HG03066 (cell line): Measurements from ENCODE around the gene SBF2.
"Not testable (repeated sequence)": the region's sequence is repeated elsewhere in the genome, so short reads cannot be mapped to it uniquely, and the experiment has no call there.

Experiments
- ATAC-seq: cut with Tn5 transposase; IDR thresholded peaks from one replicate; pipeline ENCODE4 v1.9.1; 2021; ENCODE audit warnings: low read depth; ENCODE audit not compliant: unreplicated experiment

The SBF2 gene

DNA sequence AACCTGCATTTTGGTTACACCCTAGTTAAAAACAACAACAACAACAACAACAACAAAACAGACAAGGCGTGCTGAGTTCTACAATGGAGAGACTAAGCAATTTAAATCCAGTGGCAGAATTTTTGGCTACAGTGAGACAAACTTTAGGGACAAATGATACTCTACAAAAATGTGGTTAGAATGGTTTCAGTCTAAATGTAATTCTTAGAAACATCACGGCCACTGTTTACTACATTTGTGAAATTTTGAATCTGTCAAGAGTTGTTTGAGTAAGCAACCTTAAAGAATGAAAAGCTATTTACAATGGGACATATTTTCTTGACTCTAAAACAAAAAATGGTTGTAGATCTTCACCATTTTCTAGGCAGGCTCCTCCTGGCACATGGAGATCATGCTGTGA is 370.7 kb downstream of the SBF2 start:
- ATAC-seq: no peak

DNA sequence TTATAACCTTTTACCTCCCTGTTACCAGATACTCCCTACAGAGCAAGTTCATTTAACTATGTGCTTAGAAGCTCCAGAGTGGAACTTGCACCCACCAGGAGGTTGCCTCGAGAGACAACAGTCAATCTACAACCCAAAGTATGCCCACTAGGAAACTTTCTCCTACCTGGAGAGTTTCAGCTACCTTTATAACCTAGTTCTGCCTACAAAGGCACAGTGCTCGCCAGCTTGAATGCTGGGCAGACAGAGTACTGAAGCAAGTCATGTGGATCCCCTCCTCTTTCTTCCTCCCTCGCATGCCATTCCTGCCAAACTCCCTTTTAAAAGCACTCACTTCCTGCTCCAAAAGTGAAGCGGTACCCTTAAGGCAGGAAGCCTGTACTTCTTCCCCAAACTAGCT is 371.2 kb downstream of the SBF2 start:
- no peak for ATAC-seq

DNA sequence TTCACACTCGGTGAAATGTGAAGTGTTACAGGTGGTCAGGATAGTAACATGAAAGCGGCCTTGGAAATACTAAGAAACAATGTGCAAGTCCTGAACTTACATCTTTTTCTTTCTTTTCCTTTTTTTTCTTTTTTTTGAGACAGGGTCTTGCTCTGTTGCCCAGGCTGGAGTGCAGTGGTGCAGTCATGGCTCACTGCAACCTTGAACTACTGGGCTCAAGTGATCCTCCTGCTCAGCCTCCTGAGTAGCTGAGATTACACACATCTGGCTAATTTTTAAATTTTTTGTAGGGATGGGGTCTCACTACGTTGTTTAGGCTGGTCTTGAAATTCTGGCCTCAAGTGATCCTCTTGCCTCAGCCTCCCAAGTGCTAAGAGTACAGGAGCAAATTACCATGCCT is 377.5 kb downstream of the SBF2 start:
- no peak for ATAC-seq

DNA sequence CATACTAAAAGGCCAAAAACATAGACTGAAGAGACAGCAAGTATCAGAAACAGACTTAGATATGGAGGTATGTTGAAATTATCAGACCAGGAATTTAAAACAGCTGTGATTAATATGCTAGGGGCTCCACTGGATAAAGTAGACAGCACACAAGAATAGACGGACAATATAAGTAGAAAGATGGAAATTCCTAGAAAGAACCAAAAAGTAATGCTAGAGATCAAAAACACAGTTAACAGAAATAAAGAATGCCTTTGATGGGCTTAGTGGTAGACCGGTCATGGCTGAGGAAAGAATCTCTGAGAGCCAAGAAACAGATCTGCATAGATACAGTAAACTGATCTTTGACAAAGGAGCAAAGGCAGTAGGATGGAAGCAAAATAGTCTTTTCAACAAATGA is 380.0 kb downstream of the SBF2 start:
- ATAC-seq: no peak

DNA sequence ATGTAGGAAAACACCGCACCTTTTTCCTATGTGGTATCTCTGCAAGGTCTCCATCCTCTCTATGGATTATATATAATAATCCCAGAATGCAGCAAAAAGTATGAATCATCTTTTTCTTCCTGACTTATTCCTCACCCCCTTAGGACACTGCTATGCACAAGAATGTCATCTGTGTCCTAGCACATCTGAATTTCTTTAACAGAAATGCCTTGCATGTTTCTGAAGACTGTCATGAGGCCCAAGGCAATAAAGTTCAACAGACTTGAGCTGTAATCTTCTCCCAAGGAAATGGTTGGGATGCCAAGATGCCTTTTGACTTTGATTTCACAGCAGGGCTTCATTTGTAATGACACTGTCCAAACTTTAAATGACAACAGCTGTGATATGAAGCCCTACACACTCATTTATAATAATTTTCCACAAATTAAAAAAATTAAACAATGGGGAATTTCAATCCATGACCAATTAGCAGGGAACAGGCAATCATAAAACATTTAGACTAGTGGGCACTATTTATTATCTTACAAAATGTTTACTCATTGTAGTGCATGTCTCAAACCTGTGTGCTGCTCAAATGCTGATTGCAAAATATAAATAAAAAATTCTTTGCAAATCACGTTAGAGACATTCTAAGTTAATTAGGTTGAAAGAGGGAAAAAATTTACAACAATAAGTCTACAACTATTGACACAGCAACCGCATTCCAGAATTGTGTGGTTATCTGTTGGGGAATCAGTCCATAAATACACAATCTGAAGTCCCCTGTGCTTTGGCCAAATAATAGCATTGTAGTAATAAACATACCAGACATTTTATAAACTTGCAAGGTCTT is 387.8 kb downstream of the SBF2 start:
- no peak for ATAC-seq

DNA sequence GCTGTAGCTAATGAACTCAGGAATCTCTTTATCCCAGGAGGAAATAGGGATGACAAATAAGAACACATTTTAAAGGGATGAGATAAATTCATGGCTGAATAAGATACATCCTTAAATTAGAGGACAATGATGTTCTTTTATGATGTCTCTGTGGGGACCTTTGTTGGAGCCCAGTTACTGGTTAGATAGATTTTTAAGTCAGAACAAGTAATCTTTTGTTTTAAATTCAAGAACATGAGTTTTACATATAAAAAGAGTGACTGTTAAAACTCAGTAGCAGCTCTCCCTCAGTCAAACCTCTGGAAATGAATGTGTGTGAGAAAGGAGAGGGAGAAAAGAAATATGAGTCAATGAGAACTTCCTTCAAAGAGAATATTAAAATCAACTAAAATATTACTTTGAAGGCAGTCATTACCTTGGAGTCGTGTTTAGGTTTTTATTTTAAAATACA is 388.5 kb downstream of the SBF2 start:
- ATAC-seq: no peak

DNA sequence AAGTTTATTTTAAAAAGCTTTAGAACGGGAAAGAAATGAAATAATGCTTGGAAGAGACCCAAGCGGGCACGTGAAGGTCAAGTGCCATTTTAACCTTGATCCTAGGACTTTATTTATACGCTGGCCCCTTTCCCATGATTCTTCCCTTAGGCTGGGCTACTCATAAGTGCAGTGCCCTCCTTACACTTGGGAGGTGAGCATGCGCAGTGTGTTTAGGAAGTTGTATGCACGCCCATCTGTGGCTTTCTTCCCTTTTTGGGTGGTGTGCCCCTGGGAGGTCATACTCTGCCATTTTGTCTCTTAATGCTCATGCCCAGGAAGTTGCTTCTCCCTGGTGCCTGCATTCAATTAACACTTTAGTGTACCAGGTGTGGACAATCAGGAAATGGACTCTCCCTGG is 390.4 kb downstream of the SBF2 start:
- ATAC-seq: no peak

DNA sequence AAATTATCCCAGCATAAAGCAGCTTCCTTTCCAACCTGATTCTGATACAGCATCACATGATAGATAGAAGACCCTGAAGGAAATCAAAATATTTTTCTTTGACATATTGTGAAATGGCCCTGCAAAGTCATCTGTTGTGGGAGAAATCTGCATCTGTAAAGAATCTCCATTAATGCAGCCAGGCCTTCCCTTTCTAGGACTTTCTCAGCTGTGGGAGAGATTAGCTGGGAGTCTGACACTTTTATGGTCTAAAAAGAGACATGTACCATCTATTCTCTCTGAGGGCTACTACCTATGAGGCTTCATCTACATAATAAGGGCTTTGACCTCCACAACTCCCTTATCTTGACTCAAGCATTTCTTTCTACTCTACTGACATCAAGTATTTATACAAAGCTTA is 392.1 kb downstream of the SBF2 start:
- ATAC-seq: no peak

DNA sequence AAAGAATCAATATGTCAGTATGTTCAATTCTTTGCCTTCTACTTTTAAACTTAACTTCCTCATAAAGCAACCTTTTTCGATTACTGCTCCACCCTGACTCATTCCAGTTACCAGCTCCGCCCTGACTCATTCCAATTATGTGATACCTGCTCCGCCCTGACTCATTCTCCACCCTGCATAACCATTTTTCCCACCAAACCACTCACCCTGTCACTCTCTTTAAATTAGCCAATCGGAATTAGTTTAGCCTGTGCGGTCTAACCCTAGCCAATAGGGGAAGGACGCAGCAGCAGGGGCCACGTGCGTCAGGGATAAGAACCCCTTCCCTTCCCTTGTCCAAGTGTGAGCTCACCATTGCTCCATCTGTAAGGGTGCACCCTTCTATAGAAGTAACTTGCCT is 393.8 kb downstream of the SBF2 start:
- not testable (repeated sequence) for ATAC-seq

DNA sequence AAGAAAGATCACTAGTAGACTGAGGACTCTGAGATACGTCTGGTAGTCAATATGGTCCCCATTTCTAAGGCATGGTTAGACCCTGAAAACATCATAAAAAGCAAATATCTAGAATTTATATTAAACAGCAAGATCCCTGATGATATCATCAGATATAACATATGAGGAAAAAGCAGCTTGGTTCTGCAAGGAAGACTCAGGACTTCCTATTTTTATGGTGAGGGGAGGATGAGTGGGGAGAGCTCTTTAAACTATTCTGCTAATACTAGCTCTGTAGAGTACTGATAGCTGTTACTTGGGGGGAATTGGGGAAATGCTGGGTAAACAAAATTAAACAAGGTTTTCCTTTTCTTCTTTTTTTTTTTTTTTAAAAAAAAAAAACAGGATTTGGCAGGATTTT is 394.3 kb downstream of the SBF2 start:
- no peak for ATAC-seq

DNA sequence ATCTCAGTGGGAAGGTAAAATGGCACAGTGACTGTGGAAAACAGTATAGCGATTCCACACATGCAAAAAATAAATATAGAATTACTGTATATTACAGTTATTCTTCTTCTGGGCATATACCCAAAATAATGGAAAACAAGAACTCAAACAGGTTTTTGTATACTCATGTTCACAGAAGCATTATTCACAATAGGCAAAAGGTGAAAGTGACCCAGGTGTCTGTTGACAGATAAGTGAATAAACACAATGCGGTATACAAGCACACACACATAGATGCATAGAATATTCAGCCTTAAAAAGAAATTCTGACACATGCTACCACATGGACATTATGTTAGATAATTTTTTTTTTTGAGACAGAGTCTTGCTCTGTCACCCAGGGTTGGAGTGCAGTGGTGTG is 397.1 kb downstream of the SBF2 start:
- no peak for ATAC-seq

DNA sequence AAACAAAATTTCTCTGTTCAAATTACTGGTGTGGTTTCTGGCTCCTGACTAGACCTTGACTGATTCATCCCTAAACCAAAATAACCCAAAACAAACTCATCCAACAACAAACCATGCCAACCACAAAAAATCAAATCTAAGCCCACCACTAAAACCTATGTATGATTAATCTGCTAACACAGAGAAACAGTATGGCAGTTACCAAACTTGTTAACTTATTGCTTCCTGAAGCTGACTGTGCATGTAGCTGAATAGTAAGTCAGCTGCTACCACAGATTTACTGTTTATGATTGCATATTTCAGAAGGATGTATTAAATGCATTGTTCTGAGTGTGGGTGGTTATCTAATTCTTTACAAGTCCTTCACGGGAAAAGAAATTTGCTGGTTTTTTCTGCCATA is 399.0 kb downstream of the SBF2 start:
- no peak for ATAC-seq

DNA sequence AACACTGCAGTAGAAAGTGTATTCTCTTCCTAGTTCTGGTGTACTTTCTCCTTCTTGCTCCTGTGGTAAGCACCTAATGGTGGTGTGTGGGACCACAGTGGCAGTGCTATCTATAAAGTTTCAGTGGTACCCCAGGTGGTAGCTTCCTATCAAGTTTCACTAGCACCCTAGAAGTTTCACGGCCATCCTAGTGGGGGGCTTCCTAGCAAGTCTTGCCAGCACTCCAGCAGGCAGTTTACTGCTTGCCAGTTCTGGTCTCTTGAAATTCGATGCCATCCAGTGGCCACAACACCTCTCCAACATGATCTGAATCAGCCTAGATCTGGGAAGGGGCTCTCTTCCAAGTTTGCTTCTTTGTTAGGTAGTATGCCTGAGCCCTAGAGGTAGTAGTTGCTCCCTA is 400.5 kb downstream of the SBF2 start:
- no peak for ATAC-seq

DNA sequence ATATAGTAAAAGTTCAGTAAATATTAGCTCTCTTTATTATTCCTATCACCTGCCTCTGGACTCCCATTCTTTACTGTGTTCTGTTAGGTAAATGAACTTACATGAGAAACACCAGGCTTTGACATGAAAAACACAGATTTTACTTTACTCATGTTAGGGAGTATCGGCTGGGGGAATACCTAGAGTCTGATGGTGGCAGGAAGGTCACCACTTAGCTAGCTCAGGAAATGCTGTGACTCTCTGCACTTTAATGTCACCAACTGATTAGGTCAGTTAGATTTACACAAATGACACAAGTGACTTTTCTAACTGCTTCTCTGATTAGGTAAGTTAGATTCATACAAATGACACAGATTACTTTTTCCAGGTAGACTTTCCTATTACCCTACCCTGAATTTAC is 405.1 kb downstream of the SBF2 start:
- ATAC-seq: no peak

DNA sequence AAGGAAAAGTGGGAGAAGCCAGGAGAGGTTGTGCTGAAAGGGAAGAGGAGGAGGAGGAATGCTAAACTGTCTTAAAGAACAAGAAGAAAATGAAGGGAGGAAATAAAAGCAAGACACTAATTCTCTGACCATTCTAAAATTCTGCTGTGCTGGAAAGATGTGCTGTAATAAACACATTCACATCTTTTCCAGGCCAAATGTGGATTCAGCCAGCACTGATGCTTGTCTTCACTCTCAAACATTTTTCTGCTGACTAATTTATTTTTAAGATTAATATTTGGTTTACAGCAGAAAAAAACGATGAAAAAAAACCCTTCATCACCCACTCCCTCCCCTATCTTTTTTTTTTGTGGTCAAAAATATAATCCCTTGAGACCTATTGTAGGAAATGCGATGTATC is 406.5 kb downstream of the SBF2 start:
- ATAC-seq: no peak

DNA sequence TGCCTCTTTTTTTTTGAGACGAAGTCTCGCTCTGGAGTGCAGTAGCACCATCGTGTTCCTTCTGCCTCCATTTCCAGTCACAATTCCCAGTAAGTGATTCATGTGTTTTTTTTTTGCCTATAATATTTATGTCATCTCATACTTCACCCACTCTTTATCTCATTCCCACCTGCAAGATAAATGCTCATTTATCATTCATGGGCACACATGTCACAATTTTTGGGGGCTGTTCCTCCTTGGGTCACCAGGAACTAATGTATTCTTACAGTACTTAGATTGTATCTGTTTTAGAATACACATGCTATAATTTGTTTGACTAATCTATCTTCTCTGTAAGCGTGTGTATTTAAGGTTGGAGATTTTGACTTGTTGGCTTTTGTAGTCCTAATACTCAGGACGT is 407.4 kb downstream of the SBF2 start:
- ATAC-seq: no peak

DNA sequence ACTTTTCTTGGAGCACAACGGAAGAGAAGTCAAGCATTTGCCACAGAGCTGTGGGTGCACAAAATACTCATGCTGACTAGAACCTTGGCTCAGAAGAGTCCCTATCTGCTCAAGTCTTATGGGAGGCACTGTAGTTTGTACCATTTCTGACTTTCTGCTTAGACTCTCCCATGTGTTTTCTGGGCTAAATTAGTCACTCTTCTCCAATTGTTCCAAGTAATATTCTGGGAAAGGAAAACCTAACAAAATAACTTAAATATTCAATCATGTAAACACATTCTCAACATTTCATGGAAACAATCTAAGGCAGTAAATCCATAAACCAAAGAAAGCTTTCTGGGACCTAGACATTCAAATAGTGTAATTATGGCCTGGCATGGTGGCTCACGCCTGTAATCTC is 409.4 kb downstream of the SBF2 start:
- ATAC-seq: no peak

DNA sequence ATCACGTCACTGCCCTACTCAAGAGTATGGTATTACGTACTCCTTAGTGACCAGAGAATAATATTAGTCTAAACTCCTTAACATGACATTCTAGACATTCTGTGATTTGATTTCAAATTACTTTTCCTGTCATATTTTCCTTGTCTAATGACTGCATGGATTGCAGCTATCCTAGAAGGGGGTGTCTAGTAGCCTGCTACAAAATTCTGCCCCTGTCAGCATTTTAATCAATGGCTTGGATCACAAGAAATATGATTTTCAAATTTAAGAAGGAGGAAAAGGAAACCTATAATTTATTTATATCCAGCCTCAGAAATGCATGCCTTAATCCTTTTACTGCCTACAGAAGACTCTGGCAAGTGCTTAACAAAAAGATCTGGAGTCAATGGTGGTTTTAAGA is 413.4 kb downstream of the SBF2 start:
- no peak for ATAC-seq

DNA sequence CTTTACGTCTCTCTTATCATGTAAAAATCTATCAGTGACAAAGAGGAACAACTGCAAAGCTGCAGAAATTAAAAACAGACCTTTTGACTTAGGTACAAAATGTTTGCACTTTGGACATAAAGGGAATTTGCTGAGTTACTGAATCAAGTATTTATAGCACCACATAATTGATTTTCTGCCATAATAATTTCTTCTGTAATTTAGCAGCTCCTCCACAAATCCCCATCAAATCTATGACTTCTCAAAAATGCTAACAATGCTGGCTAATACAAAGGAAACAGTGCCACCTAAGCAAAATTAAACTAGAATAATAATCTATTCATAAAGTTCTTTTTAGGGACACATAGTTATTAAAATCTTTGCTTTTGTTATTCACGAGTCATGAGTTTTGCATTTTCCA is 415.1 kb downstream of the SBF2 start:
- no peak for ATAC-seq

DNA sequence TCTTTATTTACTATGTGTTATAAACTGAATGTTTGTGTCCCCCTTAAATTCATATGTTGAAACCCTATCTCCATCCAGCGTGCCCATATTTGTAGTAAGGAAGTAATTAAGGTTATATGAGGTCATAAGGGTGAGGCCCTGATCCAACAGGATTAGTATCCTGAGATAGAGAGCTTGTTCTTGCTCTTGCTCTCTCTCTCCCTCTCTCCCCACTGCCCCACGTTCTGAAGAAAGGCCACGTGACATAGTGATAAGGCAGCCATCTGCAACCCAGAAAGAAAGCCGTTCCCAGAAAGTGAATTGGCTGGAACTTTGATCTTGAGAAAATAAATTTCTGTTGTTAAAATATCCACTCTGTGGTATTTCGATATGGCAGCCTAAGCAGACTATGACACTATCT is 417.7 kb downstream of the SBF2 start:
- no peak for ATAC-seq

DNA sequence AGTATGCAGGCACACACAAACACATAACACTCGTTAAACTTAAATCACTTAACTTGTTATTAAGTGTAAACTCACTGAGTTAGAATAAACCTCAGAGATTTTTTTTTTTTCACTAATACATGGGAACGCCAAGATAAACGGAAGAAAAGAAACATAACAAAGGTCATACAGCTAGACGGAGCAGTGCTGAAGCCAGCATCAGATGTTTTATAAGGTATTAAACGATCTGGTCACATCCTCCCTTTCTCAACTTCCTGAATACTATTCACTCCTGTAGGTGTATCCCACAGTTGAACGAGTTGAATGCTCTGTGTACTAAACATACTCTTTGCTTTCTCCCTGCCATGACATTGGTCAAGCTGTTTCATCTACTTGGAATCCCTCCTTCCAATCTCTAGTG is 418.2 kb downstream of the SBF2 start:
- no peak for ATAC-seq

DNA sequence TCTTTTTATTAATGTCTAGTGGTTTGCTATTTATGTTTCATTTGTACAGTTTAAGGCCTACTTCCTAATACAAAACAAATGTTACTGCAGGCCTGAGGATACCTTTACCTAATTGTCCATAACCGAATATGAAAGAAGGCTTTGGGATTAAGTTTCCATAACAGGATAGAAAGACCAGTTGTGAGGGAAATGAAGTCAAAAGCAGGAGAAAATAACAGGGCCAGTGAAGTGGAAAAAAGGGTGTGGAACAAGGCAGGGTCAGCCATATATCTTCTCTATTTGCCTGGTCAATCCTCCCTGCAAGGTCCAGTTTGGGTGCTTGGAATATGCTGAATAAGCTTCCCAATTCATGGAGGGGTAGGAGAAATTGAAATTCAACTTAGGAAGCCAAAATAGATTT is 418.6 kb downstream of the SBF2 start:
- ATAC-seq: no peak

DNA sequence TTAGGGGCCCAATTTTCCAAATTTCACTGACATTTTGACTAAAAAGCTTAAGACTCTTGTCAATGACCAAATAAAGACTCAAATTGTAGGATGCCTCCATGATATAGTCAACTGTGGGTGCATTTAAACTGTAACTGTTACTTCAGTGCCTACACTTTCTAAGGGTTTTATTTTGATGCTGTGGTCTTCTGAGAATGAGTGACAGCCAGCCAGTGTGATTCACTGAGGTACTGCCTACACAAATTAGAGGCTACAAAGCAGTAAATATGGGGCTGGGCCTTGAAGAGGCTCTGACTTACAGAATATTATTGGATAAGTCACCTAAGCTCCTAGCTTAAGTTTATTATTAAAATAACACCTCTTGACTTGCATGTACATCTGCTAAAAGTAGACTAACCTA is 419.6 kb downstream of the SBF2 start:
- ATAC-seq: no peak
